OCI-LY7 (cell line): ENCODE data around the gene CSNK1G2. TPM values are rescaled to one million over a fixed set of nuclear protein-coding genes. Genes with fewer than 3 reads are reported as not detected.

ENCODE experiments used
- BruUV-seq: library from RNA; stranded (reverse); fragments of 400-500 nt; replicated peaks from 2 replicates; lab custom pipeline; 2021; lab: Mats Ljungman, UMichigan
- CTCF ChIA-PET: fragments of 300-600 bp; sonication (Branson Sonifier 250); formaldehyde crosslinking; loops from one replicate; lab custom pipeline; 2022; ENCODE audit warnings: antibody characterized with exemption; ENCODE audit not compliant: unreplicated experiment; lab: Charles Lee
- POLR2A ChIA-PET: fragments of 300-600 bp; sonication (Branson Sonifier 250); formaldehyde crosslinking; loops from one replicate; lab custom pipeline; 2022; ENCODE audit warnings: antibody characterized with exemption; lab: Charles Lee
- DNase-seq: peaks from one replicate; pipeline ENCODE4 v3.0.0-alpha.2; 2015; ENCODE audit warnings: low spot score
- H2AFZ ChIP-seq: fragments of 200-600 bp; sonication (generic), shearing (Covaris generic); 2 replicates; pipeline ENCODE4 v1.6.1; 2014; ENCODE audit warnings: mild to moderate bottlenecking, antibody characterized with exemption, low read length, moderate library complexity
- H3K27ac ChIP-seq: fragments of 200-600 bp; sonication (generic); 2 replicates; pipeline ENCODE4 v1.5.1; 2014; ENCODE audit warnings: mixed run types, low read depth, mild to moderate bottlenecking, moderate library complexity, low read length, inconsistent platforms; ENCODE audit not compliant: poor library complexity, severe bottlenecking
- H3K36me3 ChIP-seq: fragments of 200-600 bp; sonication (generic); 2 replicates; pipeline ENCODE4 v1.6.1; 2014; ENCODE audit warnings: mild to moderate bottlenecking, antibody characterized with exemption, low read length, moderate library complexity, mixed read lengths; ENCODE audit not compliant: insufficient read depth
- H3K4me1 ChIP-seq: fragments of 200-600 bp; sonication (generic); 2 replicates; pipeline ENCODE4 v1.5.1; 2014; ENCODE audit warnings: mild to moderate bottlenecking, low read length; ENCODE audit not compliant: insufficient read depth, poor library complexity, severe bottlenecking
- H3K4me2 ChIP-seq: fragments of 200-600 bp; sonication (generic); 2 replicates; pipeline ENCODE4 v1.6.1; 2014; ENCODE audit warnings: mild to moderate bottlenecking, low read length
- H3K4me3 ChIP-seq: fragments of 200-600 bp; sonication (generic); 2 replicates; pipeline ENCODE4 v1.5.1; 2014; ENCODE audit warnings: mild to moderate bottlenecking, low read depth, low read length; ENCODE audit not compliant: poor library complexity, severe bottlenecking
- H3K79me2 ChIP-seq: fragments of 200-600 bp; sonication (generic); 2 replicates; pipeline ENCODE4 v1.6.1; 2016; ENCODE audit warnings: low read depth, mild to moderate bottlenecking, low read length, moderate library complexity, mixed read lengths; ENCODE audit not compliant: insufficient read depth
- H3K9me2 ChIP-seq: fragments of 200-600 bp; sonication (generic); 2 replicates; pipeline ENCODE4 v1.6.1; 2016; ENCODE audit warnings: mild to moderate bottlenecking, low read length, mixed read lengths; ENCODE audit not compliant: insufficient read depth
- H3K9me3 ChIP-seq: fragments of 200-600 bp; sonication (generic); 2 replicates; pipeline ENCODE4 v1.6.1; 2014; ENCODE audit warnings: mild to moderate bottlenecking, mixed run types, low read length, mixed read lengths
- H4K20me1 ChIP-seq: fragments of 200-600 bp; sonication (generic); 2 replicates; pipeline ENCODE4 v1.6.1; 2014; ENCODE audit warnings: mild to moderate bottlenecking, antibody characterized with exemption, low read length, moderate library complexity, mixed read lengths; ENCODE audit not compliant: insufficient read depth
- EZH2phosphoT487 ChIP-seq: fragments of 200-600 bp; sonication (generic); IDR thresholded peaks from 2 replicates; pipeline ENCODE4 v1.6.1; 2018; ENCODE audit warnings: low read depth, borderline replicate concordance, mild to moderate bottlenecking, mixed run types, antibody characterized with exemption, low read length, moderate library complexity, mixed read lengths
- intact Hi-C: fragments of 100-400 bp; cut with micrococcal nuclease; formaldehyde crosslinking; loops from one replicate; pipeline ENCODE4 v1.10.0; 2022; ENCODE audit not compliant: unreplicated experiment
- total RNA-seq, 2 experiments: library from RNA; depleted of rRNA in 1 of 2; stranded (reverse); fragments of >200 nt in 1 of 2; shearing (Covaris generic) in 1 of 2; gene quantifications; 2 replicates each; pipeline ENCODE4 v1.2.3, GENCODE V29; 2014 to 2022
- TF ChIP-seq, protein P1 (sequence below): fragments of 200-600 bp; sonication (generic); conservative IDR thresholded peaks from 2 replicates; pipeline ENCODE4 v1.5.1; 2014; ENCODE audit warnings: mild to moderate bottlenecking, antibody characterized with exemption, low read length, moderate library complexity, mixed read lengths

CSNK1G2 gene
- total RNA-seq, 2 experiments from 2014 or later, result 95.9 to 133 TPM

DNA sequence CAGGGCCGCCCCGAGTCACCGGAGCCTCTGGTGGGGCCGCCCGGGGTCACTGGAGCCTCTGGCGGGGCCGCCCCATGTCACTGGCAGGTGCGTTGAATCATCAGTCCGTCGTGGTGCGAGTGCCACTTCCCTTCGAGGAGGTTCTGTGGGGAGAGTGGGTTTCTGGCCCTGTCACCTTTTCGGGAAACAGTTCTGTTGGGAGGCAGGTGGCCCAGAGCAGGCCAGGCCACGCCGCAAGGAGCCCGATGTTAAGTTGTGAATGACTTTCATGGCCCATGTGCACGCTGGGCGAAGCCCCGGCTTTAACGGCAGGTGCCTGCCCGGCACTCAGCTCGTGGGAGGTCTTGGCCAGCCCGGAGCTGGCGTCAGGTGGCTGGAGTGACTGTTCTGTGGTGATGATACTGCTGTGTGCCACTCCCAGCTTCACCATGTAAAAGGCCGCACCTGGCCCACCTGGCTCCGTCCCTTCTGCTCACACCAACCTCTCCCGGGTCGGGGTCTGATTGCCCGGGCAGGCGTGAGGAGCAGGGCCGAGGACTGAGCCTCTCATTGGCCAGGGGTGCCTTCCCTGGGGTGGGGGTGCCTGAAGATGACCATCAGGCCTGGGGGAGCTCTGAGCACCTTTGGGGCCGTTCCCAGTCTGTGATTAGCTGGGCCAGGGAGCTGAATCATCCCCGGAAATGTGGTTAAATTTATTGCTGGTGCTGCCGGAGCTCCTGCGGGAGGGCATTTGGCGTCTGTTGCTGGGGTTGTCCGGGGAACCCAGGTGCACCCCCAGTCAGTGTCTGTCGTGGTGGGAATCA, 29.2 kb downstream of the CSNK1G2 start:
- H3K9me2 ChIP-seq, result no peaks in the 10 kb centered on the region
- no TSS peak for BruUV-seq
- ChIA-PET CTCF (no interaction called here), POLR2A (no interaction called here)
- no peak overlapping the region for H2AFZ ChIP-seq
- no peak for DNase-seq
- TF ChIP-seq, protein P1, sequence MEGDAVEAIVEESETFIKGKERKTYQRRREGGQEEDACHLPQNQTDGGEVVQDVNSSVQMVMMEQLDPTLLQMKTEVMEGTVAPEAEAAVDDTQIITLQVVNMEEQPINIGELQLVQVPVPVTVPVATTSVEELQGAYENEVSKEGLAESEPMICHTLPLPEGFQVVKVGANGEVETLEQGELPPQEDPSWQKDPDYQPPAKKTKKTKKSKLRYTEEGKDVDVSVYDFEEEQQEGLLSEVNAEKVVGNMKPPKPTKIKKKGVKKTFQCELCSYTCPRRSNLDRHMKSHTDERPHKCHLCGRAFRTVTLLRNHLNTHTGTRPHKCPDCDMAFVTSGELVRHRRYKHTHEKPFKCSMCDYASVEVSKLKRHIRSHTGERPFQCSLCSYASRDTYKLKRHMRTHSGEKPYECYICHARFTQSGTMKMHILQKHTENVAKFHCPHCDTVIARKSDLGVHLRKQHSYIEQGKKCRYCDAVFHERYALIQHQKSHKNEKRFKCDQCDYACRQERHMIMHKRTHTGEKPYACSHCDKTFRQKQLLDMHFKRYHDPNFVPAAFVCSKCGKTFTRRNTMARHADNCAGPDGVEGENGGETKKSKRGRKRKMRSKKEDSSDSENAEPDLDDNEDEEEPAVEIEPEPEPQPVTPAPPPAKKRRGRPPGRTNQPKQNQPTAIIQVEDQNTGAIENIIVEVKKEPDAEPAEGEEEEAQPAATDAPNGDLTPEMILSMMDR, result no peak
- TF ChIP-seq EZH2phosphoT487, result no peak
- no peak overlapping the region for H3K4me3 ChIP-seq
- no peaks in the 10 kb centered on the region; the same call in 1 of the 2 replicates for H4K20me1 ChIP-seq
- H3K9me3 ChIP-seq, result no peaks in the 10 kb centered on the region
- H3K36me3 ChIP-seq, result peaks cover 29% of the 10 kb centered on the region
- H3K79me2 ChIP-seq, result no peaks in the 10 kb centered on the region; the same call in 1 of the 2 replicates
- H3K4me2 ChIP-seq, result no peak overlapping the region
- no peaks in the 10 kb centered on the region for H3K4me1 ChIP-seq
- intact Hi-C loops, result no loop called here
- no peak overlapping the region for H3K27ac ChIP-seq

DNA sequence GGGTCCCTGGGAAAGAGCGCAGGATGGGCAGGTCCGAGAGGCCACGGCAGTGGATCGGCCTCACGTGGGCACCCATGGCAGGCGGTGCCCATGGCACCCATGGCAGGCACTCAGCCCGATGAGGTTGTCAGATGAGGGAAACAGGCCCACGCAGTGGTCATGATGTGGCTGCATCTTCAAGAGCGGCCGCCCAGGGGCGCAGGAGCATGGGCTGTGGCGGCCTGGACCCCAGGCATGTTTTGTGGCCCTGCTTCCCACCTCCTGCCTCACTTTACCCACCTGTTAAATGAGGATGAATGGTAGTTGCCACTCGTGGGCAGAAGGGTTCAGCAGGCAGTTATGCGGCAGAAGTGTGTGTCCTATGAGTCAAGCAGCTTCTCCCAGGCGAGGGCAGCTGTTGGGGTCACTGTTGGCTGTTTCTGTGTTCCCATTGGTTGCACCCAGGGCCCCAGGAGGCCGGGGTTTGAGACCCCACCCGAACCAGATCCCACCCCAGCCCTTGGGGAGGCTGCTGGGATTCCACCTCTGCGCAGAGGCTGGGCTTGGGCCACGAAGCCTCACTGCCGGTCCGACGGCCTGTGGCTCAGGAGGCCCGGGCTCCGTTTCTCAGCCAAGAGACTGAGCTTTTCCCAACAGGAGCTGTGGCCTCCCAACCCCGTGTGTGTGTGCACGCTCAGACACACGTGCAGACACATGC, 30.0 kb downstream of the CSNK1G2 start:
- H3K4me1 ChIP-seq, result no peaks in the 10 kb centered on the region
- no peak for TF ChIP-seq EZH2phosphoT487
- TF ChIP-seq, protein P1, result no peak
- H3K4me3 ChIP-seq, result no peak overlapping the region
- H3K27ac ChIP-seq, result no peak overlapping the region
- POLR2A ChIA-PET, result interaction anchor here (0.6 kb wide), 1 partner anchor 1707 kb away, joined by 3 read pairs; no protein-coding TSS in a partner anchor
- intact Hi-C loops, result no loop called here
- no peaks in the 10 kb centered on the region for H3K9me2 ChIP-seq
- DNase-seq, result no peak
- no peaks in the 10 kb centered on the region for H3K9me3 ChIP-seq
- H3K79me2 ChIP-seq, result no peaks in the 10 kb centered on the region; the same call in 1 of the 2 replicates
- CTCF ChIA-PET, result no interaction called here
- BruUV-seq, result no TSS peak
- no peak overlapping the region for H3K4me2 ChIP-seq
- H2AFZ ChIP-seq, result no peak overlapping the region
- H3K36me3 ChIP-seq, result peaks cover 37% of the 10 kb centered on the region
- no peaks in the 10 kb centered on the region; the same call in 1 of the 2 replicates for H4K20me1 ChIP-seq
